GM12872 (cell line): ENCODE data around the gene HRAS.

ENCODE experiments used
- CTCF ChIP-seq: IDR thresholded peaks from 3 replicates; pipeline ENCODE4 v1.5.1; 2011; ENCODE audit warnings: low read depth, mild to moderate bottlenecking, low read length, moderate library complexity; ENCODE audit not compliant: insufficient read depth

HRAS gene

GRCh38 chr11:569158-569885, 33.9 kb upstream of the HRAS start:
- TF ChIP-seq CTCF = no peak

GRCh38 chr11:568306-569157, 33.2 kb upstream of the HRAS start:
- TF ChIP-seq CTCF = no peak

- no peak for TF ChIP-seq CTCF
Observed at GRCh38 chr11:567629-568292, 32.4 kb upstream of the HRAS start.

- TF ChIP-seq CTCF = no peak
Observed at GRCh38 chr11:567011-567628, 31.7 kb upstream of the HRAS start.

GRCh38 chr11:565921-566509, 30.6 kb upstream of the HRAS start:
- TF ChIP-seq CTCF = 0 out of 3 replicates have a peak, but pooled peaks have one; percentile 22

- TF ChIP-seq CTCF = no peak
Observed at GRCh38 chr11:563812-564578, 28.6 kb upstream of the HRAS start.
